DOHH2 (cell line): ENCODE data around the gene PTPRN2.
A peak's percentile ranks its signal among the peaks of the same experiment; 100 is the strongest.

Experiments used
- H3F3A ChIP-seq: fragments of 200-600 bp; sonication (generic), shearing (Covaris generic); 2 replicates; pipeline ENCODE4 v1.6.0; 2016; ENCODE audit warnings: antibody characterized with exemption, mild to moderate bottlenecking; ENCODE audit not compliant: control insufficient read depth, insufficient read depth
- H3K27ac ChIP-seq: fragments of 200-600 bp; sonication (generic); 2 replicates; pipeline ENCODE4 v1.5.1; 2014; ENCODE audit warnings: low read depth, mild to moderate bottlenecking, low read length, moderate library complexity
- H3K27me3 ChIP-seq: fragments of 200-600 bp; sonication (generic); 2 replicates; pipeline ENCODE4 v1.6.1; 2014; ENCODE audit warnings: mild to moderate bottlenecking, low read length, mixed read lengths; ENCODE audit not compliant: control insufficient read depth
- H3K36me3 ChIP-seq: fragments of 200-600 bp; sonication (generic); 2 replicates; pipeline ENCODE4 v1.6.1; 2014; ENCODE audit warnings: mild to moderate bottlenecking, low read length, moderate library complexity, mixed read lengths; ENCODE audit not compliant: control insufficient read depth
- H3K4me1 ChIP-seq: fragments of 200-600 bp; sonication (generic); 2 replicates; pipeline ENCODE4 v1.6.1; 2014; ENCODE audit warnings: mild to moderate bottlenecking, low read length, mixed read lengths; ENCODE audit not compliant: control insufficient read depth
- H3K4me2 ChIP-seq: fragments of 200-600 bp; sonication (generic); 2 replicates; pipeline ENCODE4 v1.6.0; 2014; ENCODE audit warnings: mild to moderate bottlenecking, low read length, moderate library complexity
- H3K4me3 ChIP-seq: fragments of 200-600 bp; sonication (generic); 2 replicates; pipeline ENCODE4 v1.5.1; 2014; ENCODE audit warnings: mild to moderate bottlenecking, low read length, mixed read lengths
- H3K79me2 ChIP-seq: fragments of 200-600 bp; sonication (generic); 2 replicates; pipeline ENCODE4 v1.6.1; 2014; ENCODE audit warnings: mild to moderate bottlenecking, low read length, mixed read lengths; ENCODE audit not compliant: control insufficient read depth
- H3K9me2 ChIP-seq: fragments of 200-600 bp; sonication (generic); replicated peaks from 2 replicates; pipeline ENCODE4 v1.6.1; 2014; ENCODE audit warnings: mild to moderate bottlenecking, low read length, mixed read lengths; ENCODE audit not compliant: control insufficient read depth
- H3K9me3 ChIP-seq: fragments of 200-600 bp; sonication (generic); 2 replicates; pipeline ENCODE4 v1.6.1; 2014; ENCODE audit warnings: antibody characterized with exemption, low read length, mixed read lengths; ENCODE audit not compliant: control insufficient read depth, insufficient read depth
- H4K20me1 ChIP-seq: fragments of 200-600 bp; sonication (generic); 2 replicates; pipeline ENCODE4 v1.6.0; 2014; ENCODE audit warnings: low read depth, mild to moderate bottlenecking, antibody characterized with exemption, low read length, moderate library complexity; ENCODE audit not compliant: control insufficient read depth, insufficient read depth
- EZH2phosphoT487 ChIP-seq: fragments of 200-600 bp; sonication (generic); IDR thresholded peaks from 2 replicates; pipeline ENCODE4 v1.6.1; 2017; ENCODE audit warnings: borderline replicate concordance, mild to moderate bottlenecking, antibody characterized with exemption, low read length, moderate library complexity, mixed read lengths
- TF ChIP-seq, protein P1 (sequence below): fragments of 200-600 bp; sonication (generic); IDR thresholded peaks from one replicate; pipeline ENCODE4 v1.5.1; 2014; ENCODE audit warnings: antibody characterized with exemption, mild to moderate bottlenecking, low read depth, low read length; ENCODE audit not compliant: poor library complexity, severe bottlenecking

The PTPRN2 gene

DNA sequence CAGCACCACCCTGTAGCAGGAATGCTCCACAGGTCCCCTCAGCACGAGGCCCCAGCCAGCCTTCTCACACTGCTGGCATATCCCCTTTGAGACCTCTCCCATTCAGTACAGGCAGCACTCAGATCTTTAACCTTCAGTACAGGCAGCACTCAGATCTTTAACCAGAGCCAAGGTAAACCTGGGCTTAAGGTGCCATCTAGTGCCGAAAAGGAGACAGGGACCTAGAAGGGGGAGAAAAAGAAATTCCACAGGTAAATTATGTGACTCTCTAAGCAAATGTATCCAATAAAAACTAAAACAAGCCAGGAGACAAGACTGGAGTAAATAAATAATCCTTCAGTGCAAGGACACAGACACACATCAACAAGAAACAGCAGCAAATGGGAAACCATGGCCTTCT, 358.6 kb downstream of the PTPRN2 start:
- H3K9me3 ChIP-seq: no peaks in the 10 kb centered on the region
- H3K27ac ChIP-seq: no peak overlapping the region
- H3F3A ChIP-seq: no peaks in the 10 kb centered on the region
- TF ChIP-seq EZH2phosphoT487: no peak
- TF ChIP-seq, protein P1, sequence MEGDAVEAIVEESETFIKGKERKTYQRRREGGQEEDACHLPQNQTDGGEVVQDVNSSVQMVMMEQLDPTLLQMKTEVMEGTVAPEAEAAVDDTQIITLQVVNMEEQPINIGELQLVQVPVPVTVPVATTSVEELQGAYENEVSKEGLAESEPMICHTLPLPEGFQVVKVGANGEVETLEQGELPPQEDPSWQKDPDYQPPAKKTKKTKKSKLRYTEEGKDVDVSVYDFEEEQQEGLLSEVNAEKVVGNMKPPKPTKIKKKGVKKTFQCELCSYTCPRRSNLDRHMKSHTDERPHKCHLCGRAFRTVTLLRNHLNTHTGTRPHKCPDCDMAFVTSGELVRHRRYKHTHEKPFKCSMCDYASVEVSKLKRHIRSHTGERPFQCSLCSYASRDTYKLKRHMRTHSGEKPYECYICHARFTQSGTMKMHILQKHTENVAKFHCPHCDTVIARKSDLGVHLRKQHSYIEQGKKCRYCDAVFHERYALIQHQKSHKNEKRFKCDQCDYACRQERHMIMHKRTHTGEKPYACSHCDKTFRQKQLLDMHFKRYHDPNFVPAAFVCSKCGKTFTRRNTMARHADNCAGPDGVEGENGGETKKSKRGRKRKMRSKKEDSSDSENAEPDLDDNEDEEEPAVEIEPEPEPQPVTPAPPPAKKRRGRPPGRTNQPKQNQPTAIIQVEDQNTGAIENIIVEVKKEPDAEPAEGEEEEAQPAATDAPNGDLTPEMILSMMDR: peak; percentile 41
- H3K4me1 ChIP-seq: no peaks in the 10 kb centered on the region
- no peaks in the 10 kb centered on the region for H3K27me3 ChIP-seq
- H3K9me2 ChIP-seq: no peaks in the 10 kb centered on the region
- no peak overlapping the region for H3K4me3 ChIP-seq
- no peaks in the 10 kb centered on the region for H3K79me2 ChIP-seq
- H3K36me3 ChIP-seq: no peaks in the 10 kb centered on the region
- no peaks in the 10 kb centered on the region for H4K20me1 ChIP-seq
- H3K4me2 ChIP-seq: no peak overlapping the region

DNA sequence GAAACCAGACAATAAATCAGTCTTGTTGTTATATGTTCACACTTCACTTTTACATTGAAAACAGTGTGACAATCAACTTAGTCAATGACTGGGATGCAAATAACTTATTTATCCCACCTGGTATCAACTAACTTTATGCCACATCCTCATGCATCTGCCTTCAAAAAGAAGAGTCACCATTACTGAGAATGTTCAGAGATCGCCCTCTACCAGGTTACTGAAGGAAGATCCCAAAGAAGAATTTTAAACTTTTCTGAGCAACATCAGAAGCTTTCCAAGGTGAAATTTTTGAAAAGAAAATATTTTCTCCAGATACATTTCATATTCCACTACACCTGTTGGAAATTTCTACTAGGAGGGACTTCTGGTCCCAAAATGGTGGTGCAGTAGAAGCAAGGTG, 359.5 kb downstream of the PTPRN2 start:
- no peaks in the 10 kb centered on the region for H3K36me3 ChIP-seq
- no peak overlapping the region for H3K4me3 ChIP-seq
- H3K9me3 ChIP-seq: no peaks in the 10 kb centered on the region
- no peak overlapping the region for H3K4me2 ChIP-seq
- H3K9me2 ChIP-seq: no peaks in the 10 kb centered on the region
- H3K79me2 ChIP-seq: no peaks in the 10 kb centered on the region
- H4K20me1 ChIP-seq: no peaks in the 10 kb centered on the region
- no peaks in the 10 kb centered on the region for H3F3A ChIP-seq
- TF ChIP-seq, protein P1: peak; percentile 17
- TF ChIP-seq EZH2phosphoT487: no peak
- no peaks in the 10 kb centered on the region for H3K4me1 ChIP-seq
- H3K27me3 ChIP-seq: no peaks in the 10 kb centered on the region
- no peak overlapping the region for H3K27ac ChIP-seq

DNA sequence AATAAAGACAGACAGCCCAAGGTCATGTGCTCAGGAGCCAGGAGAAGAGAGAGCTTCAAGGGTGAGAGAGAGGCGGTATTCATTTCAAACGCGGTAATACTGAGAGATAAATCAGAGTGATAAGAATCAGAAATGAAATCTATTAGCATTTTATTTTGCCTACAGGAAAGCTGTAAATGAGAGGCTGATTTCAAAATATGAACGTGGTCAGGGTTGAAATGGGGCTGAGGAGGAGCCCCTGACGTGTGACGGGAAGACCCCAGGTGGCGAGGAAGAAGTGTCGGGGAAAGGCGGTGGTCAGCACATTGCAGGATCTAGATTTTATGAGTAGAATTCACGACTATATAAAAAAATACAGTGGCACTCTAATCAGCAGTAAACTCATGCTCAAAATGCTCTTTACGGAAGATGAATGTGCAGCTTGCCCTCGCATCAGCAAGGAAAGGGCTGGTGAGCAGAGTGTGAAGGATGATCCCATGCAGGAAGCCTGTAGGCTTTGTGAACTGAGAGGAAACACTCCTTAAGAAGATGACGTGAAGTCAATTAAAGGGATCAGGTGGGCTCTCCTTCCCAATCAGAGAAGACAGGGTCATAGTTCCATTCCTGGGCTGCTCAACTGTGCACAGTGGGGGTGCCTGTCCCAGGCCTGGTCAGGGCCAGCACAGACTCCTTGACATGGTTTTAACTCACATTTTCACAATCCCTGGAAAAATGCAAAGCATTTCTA, 360.2 kb downstream of the PTPRN2 start:
- TF ChIP-seq, protein P1: no peak
- TF ChIP-seq EZH2phosphoT487: no peak
- H3K4me1 ChIP-seq: no peaks in the 10 kb centered on the region
- no peaks in the 10 kb centered on the region for H3F3A ChIP-seq

More for the DNA sequence above, 360.2 kb downstream of the PTPRN2 start:
- H3K27me3 ChIP-seq: no peaks in the 10 kb centered on the region
- no peak overlapping the region for H3K4me3 ChIP-seq
- H3K9me3 ChIP-seq: no peaks in the 10 kb centered on the region
- H3K36me3 ChIP-seq: no peaks in the 10 kb centered on the region
- no peaks in the 10 kb centered on the region for H4K20me1 ChIP-seq
- no peaks in the 10 kb centered on the region for H3K79me2 ChIP-seq
- no peak overlapping the region for H3K27ac ChIP-seq
- no peak overlapping the region for H3K4me2 ChIP-seq
- H3K9me2 ChIP-seq: no peaks in the 10 kb centered on the region
